HG02943 (cell line): ENCODE data around the gene PPP1R15A.
"Not testable (repeated sequence)": the region's sequence is repeated elsewhere in the genome, so short reads cannot be mapped to it uniquely, and the experiment has no call there.

ENCODE experiments used
- ATAC-seq: cut with Tn5 transposase; IDR thresholded peaks from one replicate; pipeline ENCODE4 v1.9.1; 2021; ENCODE audit warnings: mild to moderate bottlenecking, low read depth, moderate library complexity; ENCODE audit not compliant: unreplicated experiment

Gene PPP1R15A

GRCh38 chr19:48879025-48879637 is 6.9 kb downstream of the PPP1R15A start:
- no peak for ATAC-seq

GRCh38 chr19:48879696-48880095 is 7.5 kb downstream of the PPP1R15A start:
- not testable (repeated sequence) for ATAC-seq

- no peak for ATAC-seq
Observed at GRCh38 chr19:48881741-48882657, 9.8 kb downstream of the PPP1R15A start.

GRCh38 chr19:48883726-48884125 is 11.5 kb downstream of the PPP1R15A start:
- ATAC-seq, result no peak

- no peak for ATAC-seq
Observed at GRCh38 chr19:48887861-48888612, 15.8 kb downstream of the PPP1R15A start.

- ATAC-seq, result not testable (repeated sequence)
Observed at GRCh38 chr19:48889496-48889895, 17.3 kb downstream of the PPP1R15A start.

- ATAC-seq, result no peak
Observed at GRCh38 chr19:48890551-48890950, 18.3 kb downstream of the PPP1R15A start.

- ATAC-seq, result no peak
Observed at GRCh38 chr19:48895226-48895625, 23.0 kb downstream of the PPP1R15A start.

GRCh38 chr19:48896191-48896720 is 24.0 kb downstream of the PPP1R15A start:
- no peak for ATAC-seq

GRCh38 chr19:48897181-48897580 is 25.0 kb downstream of the PPP1R15A start:
- ATAC-seq, result no peak

GRCh38 chr19:48899386-48899749 is 27.1 kb downstream of the PPP1R15A start:
- ATAC-seq, result not testable (repeated sequence)

GRCh38 chr19:48899781-48900476 is 27.7 kb downstream of the PPP1R15A start, which contains the start of gene NUCB1:
Gene NUCB1 (plus strand): TSS chr19:48900312. CDS start chr19:48900797, 485 bp downstream.
- ATAC-seq, result peak; percentile 85

GRCh38 chr19:48900477-48901406 is 28.5 kb downstream of the PPP1R15A start:
- no peak for ATAC-seq

GRCh38 chr19:48902291-48902690 is 30.1 kb downstream of the PPP1R15A start:
- ATAC-seq, result not testable (repeated sequence)

GRCh38 chr19:48903788-48904187 is 31.6 kb downstream of the PPP1R15A start:
- ATAC-seq, result not testable (repeated sequence)

GRCh38 chr19:48905664-48906063 is 33.4 kb downstream of the PPP1R15A start:
- ATAC-seq, result no peak

- ATAC-seq, result no peak
Observed at GRCh38 chr19:48906324-48906723, 34.1 kb downstream of the PPP1R15A start.

GRCh38 chr19:48907671-48908070 is 35.5 kb downstream of the PPP1R15A start:
- ATAC-seq, result no peak
